HK-2 (cell line): ENCODE measurements around the gene ELMO1.
A peak's percentile ranks its signal among the peaks of the same experiment; 100 is the strongest.

Experiments used
- DNase-seq: peaks from one replicate; pipeline ENCODE4 v3.0.0-alpha.2; 2018; ENCODE audit not compliant: unreplicated experiment

ELMO1 gene

DNA sequence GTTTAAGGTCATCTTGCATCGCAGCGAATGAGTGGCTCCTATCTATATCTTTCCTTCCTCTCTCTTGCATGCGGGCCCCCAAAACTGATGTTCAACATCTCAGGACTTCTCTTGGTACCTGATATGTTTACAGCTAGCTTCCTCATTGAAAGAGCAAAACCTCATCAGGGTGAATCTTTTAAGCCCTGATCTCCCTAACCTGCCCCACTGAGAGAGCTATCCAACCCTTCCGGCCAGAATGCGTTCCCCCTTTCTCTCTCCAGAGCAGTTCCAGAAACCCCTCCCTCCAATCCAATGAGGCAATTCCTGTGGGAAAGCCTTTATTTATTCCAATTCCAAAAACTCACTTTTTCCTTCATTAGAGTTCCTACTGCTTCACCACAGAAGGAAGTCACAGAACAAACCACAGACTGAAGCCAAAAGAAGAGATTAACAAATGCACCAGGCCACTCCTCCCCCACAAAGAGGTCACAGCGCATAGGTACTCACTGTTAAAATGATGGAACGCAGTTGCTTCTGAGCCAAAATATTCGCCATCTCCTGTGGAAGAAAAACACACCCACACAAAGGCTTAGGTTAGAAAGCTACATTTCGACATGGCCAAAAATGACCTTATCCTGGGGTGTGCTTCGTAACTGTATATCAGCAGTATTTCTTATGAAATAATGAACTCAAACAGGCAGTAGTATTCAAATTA is 232.4 kb downstream of the ELMO1 start:
- DNase-seq: no peak

DNA sequence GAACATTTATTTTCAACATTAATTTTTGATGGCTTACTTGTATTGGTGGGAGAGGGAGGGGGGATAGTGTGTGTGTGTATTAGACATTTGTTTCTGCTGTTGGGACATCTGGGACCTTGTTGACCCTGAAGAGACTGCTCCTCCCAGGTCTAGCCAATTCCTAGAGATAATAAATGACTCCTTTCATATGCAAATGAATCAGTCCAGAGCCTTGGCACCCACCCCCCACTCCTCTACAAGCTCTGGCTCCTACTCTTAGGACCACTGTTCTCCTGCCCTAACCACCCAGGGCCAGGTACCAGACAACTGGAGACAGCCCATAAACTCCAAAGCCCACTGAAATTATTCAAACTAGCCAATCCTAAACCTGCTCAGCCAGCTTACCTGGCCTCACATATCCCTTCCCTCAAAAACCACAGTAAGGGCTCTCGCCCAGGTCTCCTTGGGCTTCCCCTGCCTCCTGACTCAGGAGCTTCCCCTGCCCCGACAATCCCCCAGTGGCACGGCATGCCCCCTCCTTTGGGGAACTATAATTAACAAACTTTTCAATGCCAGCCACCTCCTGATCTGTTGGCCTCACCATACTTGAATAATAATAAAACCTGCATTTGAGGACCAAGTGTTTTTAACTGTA is 233.3 kb downstream of the ELMO1 start:
- DNase-seq: no peak

DNA sequence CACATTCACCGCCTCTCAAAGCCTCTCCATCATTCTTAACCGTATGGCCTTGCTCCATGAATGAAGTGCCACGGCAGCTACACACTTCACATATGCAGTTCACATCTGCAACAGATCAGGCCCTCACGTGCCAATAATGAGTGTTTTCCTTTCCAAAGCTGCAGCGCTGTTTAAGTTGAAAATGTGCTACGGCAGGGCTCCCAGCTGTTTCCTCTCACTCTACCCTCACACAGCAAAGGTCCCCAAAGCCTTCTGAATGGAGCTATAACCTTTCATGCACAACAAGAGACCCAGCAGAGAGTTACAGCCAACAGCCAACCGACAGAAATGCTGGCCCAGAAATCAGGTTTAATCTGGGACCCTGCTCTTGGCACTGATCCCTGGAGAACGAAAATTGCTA is 236.1 kb downstream of the ELMO1 start:
- DNase-seq: no peak

DNA sequence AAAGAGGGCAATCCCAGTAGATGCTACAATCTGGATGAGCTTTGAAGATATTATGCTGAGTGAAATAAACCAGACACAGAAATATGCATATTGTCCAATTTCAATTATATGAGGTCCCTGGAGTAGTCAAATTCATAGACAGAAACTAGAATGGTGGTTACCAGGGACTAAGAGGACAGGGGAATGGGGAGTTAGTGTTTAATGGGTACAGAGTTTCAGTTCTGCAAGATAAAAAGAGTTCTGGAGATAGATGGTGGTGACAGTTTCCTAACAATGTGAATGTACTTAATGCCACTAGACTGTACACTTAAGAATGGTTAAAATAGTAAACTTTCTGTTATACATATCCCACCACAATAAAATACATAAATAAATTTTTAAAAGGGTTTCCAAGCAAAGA is 236.6 kb downstream of the ELMO1 start:
- no peak for DNase-seq

DNA sequence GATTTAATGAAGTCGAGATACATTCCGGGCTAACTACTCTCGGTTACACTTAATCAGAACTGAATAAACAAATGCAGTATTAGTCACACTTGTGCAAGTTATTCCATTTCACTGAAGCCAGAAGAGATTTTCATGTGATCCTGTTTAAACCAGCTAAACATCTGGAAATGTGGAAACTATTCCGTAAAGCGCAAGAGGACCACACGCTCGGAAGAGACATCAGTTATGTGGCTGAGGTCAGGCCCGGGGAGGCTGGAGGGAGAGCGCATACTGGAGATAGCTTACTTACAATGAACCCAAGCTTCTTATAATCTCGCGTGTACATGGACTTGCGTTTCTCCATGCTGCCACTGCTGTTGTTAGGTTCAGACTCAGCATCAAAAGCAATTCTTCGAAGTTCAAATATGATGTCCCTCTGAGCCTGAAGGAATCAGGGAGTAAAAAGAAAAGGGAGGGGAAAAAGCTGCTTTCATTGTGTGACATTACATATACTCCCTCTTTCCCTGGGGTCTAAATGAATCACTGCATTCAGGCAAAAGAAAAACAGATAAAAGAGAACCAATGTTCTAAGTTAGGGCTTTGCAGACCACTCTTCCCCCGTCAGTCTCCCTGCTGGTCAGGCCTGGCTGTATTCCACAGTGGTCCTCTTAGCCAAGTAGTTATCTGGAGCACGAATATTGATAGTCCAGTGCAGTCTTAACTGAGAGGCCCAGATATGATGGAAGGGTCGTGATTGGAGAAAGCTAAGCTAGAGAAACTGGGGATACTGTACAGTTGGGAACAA is 237.4 kb downstream of the ELMO1 start:
- DNase-seq: no peak

DNA sequence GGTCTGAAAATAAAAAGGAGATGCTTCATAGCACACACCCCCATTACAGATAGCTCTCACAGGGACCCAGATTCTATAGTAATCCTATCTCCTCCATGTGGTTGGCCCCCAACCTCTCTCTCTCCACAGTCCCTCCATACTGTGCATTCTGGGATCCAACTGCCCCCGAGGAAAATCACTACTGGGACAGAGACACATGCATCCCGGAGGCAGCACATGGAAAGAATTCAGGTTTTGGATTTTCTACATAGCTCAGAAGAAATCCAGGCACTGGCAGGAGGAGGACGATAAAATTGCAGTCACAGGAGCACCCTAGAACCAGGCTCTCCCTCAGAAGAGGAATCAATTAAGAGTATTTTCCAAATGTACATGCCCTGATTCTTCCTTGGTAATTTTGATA is 239.5 kb downstream of the ELMO1 start:
- no peak for DNase-seq

DNA sequence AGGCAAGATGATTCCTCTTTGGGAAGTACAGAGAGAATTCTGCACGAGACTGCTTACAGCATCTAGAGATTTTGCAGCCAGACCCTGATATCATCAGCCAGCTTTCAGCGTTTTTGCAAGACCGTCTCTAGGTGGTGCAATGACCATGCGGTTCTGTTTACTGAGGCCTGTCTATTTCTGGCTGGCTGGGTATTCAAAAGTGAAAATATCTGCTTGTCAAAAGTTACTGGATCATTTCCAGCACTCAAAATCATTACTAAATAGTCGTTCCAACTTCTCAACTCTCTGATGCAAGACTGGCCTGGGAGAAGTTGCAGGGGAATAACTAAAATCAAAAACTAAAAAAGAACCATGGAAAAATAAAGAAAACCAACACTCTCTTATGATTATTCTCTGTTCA is 240.1 kb downstream of the ELMO1 start:
- no peak for DNase-seq

DNA sequence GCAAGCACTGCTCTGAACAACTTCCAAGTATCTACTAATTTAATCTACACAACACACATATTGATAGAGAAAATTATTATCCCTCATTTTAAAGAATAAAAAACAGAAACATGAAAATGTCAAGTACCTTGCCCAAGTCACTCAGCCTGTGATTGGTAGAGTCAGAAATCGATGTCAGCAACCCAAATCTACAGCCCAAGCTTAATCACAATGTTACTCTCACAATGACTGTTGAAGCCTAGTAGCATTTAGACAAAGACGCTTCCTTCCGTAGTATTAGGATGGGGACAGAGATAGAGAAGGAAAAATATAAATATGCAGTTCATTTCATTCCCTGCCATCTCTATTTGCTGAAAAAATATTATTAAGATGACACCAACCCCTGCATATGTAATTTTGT is 242.5 kb downstream of the ELMO1 start:
- DNase-seq: no peak

DNA sequence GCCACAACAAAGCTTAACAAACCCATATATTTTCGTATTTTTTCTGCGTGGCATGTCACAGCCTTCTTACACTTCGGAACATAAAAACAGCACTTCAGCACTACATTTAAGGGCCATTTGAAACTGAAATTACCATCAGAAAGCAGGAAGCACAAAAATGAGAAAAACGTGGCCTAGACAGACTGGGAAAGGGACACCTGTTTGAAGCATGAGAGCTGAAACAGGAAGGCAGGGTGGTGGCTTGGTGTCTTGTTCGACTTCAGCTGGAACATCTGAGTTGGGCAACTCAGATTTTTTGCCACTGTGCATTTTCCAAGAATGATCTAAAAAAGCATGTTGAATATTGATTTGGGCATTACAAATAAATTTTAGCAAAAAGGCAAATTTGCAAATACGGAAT is 243.2 kb downstream of the ELMO1 start:
- DNase-seq: no peak

DNA sequence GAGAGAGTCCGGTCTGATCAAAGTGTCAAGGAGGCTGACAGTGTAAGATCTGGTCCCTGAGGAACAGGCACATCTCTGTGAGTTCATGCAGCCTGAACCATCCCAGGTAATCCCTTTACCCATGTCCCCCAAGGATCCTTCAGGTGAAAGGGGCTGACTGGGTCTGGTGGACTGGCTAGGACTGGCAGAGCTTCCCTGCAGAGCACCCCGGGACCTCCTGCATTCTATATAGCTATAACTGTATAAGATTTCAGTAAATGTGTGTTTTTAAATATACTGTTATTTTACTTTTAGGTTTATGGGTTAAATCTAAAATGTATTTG is 246.8 kb downstream of the ELMO1 start:
- no peak for DNase-seq

DNA sequence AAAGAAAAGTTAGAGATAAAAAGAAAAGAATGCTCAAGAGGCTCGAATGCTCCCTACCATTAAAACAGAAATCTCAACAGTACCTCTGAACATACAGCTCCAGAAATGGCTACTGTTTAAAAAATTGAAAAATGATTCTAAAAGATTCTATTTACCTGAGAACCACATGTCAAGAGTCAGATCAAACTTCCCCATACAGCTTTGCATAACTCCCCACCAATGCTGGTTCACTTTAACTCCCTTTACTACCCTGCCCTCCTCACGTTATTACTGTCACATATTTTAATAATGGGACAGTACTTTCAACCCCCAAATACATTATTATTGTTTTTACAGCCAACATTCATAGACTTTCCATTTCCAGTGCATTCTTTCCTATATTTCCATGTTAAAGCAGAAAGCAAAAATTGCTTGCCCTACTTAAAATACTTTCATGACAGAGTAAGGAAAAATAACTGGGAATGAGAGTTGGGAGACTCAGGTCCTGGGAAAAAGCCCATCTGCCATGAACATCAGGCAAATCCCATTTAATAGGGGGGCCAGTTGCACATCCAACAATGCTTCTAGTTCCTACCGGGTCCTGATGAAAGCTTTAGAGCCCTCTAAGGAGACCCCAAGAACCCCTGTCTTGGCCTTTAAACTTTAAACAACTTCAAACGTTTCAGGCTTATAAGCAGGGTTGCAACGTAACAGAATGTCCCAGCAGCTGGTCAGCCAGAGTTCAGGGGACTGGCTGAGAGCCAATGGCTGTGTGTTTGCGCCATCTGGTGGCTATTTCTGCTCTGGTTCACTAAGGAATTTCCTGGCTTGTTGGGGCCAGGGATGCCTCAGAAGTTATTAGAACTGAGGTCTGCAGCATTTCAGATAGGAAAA is 247.4 kb downstream of the ELMO1 start:
- peak; percentile 65 for DNase-seq

DNA sequence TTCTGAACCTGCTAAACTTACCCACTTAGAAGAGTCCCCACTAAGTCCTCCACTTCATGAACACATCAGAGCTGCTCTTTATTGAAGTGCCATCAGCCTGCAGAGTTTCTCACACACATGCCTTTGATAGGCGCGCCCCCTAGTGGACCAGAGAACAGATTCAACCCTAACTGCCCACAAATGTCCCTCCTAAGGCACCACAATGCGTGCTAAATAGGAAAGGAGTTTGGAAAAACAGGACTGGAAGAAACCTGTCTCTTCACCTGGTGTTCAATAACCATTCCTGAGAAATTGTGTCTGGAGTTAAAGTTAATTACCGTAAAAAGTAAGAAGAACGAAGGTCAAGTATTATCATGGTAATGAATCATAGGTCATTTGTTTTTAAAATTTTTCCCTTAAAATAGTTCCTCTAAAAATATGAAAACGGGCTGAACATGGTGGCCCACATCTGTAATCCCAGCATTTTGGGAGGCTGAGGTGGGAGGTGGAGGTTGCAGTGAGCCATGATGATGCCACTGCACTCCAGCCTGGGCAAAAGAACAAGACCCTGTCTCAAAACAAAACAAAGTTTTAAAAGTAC is 249.7 kb downstream of the ELMO1 start:
- peak; percentile 69 for DNase-seq

DNA sequence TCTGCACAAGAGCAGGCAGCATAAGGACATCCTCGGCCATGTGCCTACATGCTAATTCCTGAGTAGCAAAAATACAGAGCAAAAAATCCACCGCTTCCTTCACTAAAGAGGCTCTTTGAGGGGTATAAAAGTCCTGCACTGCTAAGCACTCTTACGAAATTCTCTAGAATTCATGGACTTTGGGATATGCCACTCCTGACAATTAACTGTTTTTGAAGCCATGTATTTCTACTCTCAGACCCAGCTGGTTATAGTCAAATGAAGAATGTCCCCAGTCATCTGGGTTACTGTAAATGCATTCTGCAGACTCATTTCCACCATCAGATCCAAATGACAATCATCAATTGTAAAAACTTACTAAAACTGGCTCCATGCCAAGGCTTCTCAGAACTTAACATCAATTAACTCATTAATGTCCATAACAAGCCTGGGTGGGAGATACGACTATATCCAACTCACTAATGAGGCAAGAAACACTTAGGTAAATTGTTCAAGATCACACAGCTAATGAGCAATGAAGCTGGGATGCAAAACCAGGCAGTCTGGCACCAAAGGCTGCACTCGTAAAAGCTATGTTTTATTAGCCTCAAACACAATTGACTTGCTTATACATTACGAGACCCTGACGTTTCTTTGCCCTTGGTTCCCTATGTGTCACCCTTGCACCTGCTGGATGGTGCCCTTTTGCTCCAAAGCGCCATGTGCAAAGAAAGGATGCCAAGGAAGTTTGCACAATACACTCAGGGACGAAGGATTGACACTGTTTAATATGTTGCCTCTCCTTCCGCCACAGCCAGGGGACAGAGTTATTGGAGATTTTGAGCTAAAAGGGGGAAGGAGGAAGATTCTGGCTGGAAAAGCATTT is 250.4 kb downstream of the ELMO1 start:
- DNase-seq: no peak

DNA sequence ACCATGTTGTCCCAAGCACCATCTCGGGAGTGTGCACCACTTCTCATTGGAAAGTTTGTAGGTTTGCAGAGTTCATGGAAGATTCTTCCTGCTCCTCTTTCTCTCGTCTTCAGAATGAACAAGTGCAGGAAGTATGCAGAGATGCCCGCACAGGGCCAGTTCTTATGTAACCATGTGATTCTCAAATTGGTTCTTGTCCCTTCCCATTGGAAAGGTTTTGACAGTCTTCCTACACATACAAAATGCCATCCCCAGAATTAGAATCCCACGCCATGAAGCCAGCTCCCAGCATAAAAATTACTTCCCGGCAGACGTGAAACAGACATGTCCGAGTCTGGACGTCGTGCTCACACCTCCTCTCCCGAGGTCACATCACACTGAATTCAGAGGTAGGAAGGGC is 251.6 kb downstream of the ELMO1 start:
- DNase-seq: no peak

DNA sequence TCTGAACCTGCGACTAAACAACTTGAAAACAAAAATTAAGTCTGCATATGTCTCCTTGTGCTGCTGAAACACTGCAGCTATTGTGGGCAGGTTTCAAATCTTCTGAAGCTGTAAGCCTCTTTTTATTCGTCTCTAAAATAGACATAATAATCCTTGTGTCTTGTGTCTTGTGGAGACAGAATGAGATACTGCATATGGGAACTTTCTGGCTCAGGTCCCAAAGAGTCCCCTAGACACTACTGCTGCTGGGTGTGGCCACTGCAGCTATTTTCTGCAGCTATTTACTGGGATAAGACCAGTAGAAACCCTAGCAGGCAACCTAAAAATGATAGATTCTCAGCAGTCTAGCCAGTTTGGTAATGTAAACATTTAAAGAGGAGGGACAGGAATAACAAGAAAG is 252.0 kb downstream of the ELMO1 start:
- DNase-seq: no peak

DNA sequence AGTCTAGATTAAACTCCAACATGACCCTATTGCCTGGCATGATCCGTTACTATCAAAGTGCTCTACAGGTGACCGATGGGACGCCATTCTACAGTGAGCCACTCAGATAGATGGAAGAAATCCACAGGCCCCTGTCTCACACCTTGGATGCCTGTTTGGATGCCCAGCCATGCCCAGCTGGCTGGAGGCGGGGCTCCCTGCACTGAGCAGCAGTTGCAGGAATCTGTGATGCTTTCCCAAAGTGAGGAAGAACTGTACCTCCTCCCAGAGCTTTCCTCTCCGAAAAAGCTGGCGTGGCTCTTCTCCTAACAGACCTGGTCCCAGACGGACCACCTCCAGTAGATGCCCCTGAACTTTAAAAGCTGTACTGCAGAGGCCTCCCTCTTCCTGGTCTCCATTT is 253.3 kb downstream of the ELMO1 start:
- no peak for DNase-seq

DNA sequence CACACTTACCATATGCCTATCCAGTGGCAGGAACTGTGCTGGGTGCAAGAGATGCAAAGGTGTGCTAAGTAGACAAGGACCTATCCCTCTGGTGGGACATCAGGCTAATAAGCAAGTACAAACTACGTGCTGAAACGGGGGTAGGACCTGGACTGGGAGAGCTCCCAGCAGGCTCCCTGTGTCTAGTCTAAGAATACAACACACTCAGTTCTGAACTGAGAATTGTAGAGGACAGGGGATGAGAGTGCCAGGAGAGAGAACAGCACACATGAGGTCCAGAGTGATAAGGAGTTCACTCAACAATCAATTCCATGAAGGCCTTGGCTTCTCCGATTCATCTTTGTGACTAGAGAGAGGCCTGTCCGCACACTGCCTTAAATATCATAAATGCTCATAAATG is 253.7 kb downstream of the ELMO1 start:
- no peak for DNase-seq

DNA sequence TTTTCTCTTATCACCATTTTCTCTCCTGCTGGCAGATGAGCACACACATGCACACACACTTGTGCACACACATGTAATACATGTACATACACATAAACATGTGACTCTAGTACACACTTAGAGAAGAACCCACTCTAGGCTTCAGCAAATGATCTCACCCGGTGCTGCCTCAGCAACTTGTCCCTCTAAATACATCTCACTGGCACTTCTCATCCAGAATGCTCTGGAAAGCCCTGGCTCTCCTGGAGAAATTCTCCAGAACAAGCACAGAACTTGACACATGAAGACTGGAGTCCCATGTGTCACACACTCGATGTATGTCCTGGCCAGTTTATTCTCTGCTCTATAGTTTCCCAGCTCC is 254.9 kb downstream of the ELMO1 start:
- DNase-seq: no peak

DNA sequence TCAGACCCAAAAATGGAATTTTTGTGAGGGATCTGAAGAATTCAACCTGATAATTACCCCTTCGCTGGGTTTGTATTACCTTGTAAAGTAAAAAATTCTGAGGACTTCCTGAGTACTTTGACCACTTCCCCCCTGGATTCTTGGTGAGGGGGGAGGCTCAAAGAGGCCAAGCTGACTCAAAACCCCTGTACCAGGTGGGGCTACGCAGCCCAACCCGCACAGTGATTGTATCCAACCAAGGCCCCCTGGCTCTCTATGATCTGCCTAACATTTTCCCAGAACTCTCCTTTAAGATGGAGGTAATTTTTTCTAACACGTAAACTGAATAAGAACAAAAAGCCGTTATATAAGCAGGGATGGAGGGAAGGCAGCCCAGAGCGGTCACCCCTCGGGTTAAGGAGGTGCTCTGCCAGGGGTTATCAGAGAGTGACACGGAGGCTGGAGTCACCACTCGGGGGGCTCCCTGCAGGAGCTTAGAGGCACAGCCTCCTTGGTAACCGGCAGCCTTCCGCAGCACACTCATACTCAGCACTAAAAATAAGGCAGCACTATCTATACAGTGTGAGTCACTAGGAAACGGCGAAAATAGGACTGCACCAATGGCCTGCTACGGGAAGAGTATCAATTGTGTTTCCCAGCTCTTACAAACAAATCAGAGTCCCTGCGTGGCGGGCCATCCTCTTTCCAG is 255.4 kb downstream of the ELMO1 start:
- no peak for DNase-seq

DNA sequence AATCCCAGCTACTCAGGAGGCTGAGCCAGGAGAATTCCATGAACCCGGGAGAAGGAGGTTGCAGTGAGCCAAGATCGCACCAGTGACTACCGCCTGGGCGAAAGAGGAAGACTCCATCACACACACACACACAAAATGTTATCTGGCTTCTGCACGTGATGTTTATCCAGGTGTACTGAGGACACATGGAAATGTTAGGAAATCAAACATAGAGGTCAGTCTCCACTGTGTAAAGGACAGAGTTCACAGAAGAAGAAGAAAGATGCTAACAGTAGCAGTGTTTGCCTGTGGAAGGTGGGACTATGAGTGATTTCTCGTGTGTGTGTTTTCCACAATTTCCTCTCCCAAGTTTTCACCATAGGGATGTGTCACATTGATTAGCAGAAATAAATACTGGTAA is 256.9 kb downstream of the ELMO1 start:
- DNase-seq: no peak
